ENCODE measurements around the gene MCTP1. TPM values are rescaled to one million over a fixed set of nuclear protein-coding genes. Genes with fewer than 3 reads are reported as not detected.

The MCTP1 gene
- polyA plus RNA-seq, 1 donor from 2014 or later: 1.9 TPM

DNA sequence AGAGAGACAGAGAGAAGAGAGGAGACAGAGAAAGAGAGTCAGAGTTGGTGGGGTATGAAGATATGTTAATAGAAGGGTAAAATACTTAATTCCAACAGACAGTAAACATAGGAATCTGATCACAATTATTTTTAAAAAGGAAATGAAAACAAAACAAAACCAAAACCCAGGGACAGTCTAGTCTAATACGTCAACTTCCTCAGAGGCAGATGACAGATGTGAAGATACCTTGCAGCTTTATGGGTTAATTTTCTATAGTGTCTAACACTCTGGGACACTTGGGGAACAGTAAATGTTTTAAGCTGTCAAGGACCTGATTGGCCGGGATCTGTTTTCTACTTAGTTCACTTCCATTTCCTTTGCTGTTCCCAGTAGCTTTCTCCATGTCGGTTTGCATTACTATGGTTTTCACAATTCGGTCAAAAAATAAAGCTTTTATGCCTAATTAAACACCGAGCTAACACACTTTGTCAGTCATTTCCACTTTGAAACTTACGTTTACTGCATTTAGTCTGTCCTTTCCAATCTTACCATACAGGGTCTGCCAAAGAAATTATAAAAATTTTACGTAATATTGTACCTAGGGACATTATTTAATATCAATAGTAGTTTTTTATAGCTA lies 216.5 kb downstream of the MCTP1 start:
- Histone ChIP-seq H3F3A (ENCODE audit: insufficient read depth, low read length, poor library complexity, severe bottlenecking) (no peaks in the 10 kb centered on the region), H3K27me3 (ENCODE audit: insufficient read depth, low read depth, low read length) (no peaks in the 10 kb centered on the region), H3K9me2 (ENCODE audit: insufficient read depth, low read length) (no peaks in the 10 kb centered on the region), H3K4me2 (ENCODE audit: low read length) (no peak overlapping the region), H3K79me2 (replicated peaks; ENCODE audit: insufficient read depth, low read length) (no peaks in the 10 kb centered on the region), H3K9ac (ENCODE audit: low read length) (no peak overlapping the region), H2AFZ (ENCODE audit: low read depth, low read length) (no peak overlapping the region), H3K36me3 (ENCODE audit: insufficient read depth, low read length) (no peaks in the 10 kb centered on the region), H4K20me1 (ENCODE audit: insufficient read depth) (no peaks in the 10 kb centered on the region), H3K9me3 (ENCODE audit: low read length) (no peaks in the 10 kb centered on the region), H3K27ac (ENCODE audit: low read length) (no peak overlapping the region), H3K4me3 (ENCODE audit: low read length) (no peak overlapping the region)
- TF ChIP-seq TAF1 (IDR thresholded peaks at IDR 0.05; ENCODE audit: low read depth) (no peak), SMC3 (conservative IDR thresholded peaks at IDR 0.05; ENCODE audit: poor library complexity) (no peak), EP300 (conservative IDR thresholded peaks at IDR 0.05; ENCODE audit: poor library complexity, severe bottlenecking) (no peak), EZH2 (IDR thresholded peaks at IDR 0.05; ENCODE audit: borderline replicate concordance, insufficient read depth, low read length, poor library complexity, severe bottlenecking) (no peak), POLR2AphosphoS5 (IDR thresholded peaks at IDR 0.05) (no peak), RAD21 (conservative IDR thresholded peaks at IDR 0.05) (no peak), MXI1 (conservative IDR thresholded peaks at IDR 0.05; ENCODE audit: poor library complexity, severe bottlenecking) (no peak)
- TF ChIP-seq, protein P1, sequence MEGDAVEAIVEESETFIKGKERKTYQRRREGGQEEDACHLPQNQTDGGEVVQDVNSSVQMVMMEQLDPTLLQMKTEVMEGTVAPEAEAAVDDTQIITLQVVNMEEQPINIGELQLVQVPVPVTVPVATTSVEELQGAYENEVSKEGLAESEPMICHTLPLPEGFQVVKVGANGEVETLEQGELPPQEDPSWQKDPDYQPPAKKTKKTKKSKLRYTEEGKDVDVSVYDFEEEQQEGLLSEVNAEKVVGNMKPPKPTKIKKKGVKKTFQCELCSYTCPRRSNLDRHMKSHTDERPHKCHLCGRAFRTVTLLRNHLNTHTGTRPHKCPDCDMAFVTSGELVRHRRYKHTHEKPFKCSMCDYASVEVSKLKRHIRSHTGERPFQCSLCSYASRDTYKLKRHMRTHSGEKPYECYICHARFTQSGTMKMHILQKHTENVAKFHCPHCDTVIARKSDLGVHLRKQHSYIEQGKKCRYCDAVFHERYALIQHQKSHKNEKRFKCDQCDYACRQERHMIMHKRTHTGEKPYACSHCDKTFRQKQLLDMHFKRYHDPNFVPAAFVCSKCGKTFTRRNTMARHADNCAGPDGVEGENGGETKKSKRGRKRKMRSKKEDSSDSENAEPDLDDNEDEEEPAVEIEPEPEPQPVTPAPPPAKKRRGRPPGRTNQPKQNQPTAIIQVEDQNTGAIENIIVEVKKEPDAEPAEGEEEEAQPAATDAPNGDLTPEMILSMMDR (IDR thresholded peaks at IDR 0.05; ENCODE audit: poor library complexity, severe bottlenecking): no peak
- TF ChIP-seq, protein P2, sequence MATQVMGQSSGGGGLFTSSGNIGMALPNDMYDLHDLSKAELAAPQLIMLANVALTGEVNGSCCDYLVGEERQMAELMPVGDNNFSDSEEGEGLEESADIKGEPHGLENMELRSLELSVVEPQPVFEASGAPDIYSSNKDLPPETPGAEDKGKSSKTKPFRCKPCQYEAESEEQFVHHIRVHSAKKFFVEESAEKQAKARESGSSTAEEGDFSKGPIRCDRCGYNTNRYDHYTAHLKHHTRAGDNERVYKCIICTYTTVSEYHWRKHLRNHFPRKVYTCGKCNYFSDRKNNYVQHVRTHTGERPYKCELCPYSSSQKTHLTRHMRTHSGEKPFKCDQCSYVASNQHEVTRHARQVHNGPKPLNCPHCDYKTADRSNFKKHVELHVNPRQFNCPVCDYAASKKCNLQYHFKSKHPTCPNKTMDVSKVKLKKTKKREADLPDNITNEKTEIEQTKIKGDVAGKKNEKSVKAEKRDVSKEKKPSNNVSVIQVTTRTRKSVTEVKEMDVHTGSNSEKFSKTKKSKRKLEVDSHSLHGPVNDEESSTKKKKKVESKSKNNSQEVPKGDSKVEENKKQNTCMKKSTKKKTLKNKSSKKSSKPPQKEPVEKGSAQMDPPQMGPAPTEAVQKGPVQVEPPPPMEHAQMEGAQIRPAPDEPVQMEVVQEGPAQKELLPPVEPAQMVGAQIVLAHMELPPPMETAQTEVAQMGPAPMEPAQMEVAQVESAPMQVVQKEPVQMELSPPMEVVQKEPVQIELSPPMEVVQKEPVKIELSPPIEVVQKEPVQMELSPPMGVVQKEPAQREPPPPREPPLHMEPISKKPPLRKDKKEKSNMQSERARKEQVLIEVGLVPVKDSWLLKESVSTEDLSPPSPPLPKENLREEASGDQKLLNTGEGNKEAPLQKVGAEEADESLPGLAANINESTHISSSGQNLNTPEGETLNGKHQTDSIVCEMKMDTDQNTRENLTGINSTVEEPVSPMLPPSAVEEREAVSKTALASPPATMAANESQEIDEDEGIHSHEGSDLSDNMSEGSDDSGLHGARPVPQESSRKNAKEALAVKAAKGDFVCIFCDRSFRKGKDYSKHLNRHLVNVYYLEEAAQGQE (IDR thresholded peaks at IDR 0.05; ENCODE audit: borderline replicate concordance): no peak

DNA sequence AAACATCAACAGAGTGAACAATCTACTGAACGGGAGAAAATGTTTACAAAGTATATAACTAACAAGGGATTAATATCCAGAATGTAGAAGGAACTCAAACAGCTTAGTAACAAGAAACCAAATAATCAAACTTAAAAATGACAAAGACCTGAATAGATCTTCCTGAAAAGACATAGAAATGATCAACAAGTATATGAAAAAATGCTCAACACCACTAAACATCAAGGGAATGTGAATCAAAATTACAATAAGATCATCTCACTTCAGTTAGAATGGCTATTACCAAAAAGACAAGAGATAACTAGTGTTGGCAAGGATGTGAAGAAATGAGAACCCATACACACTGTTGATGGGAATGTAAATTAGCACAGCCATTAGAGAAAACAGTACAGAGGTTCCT lies 218.8 kb downstream of the MCTP1 start:
- H3K9me3 ChIP-seq (ENCODE audit: low read length): no peaks in the 10 kb centered on the region
- H4K20me1 ChIP-seq (ENCODE audit: insufficient read depth): no peaks in the 10 kb centered on the region
- TF ChIP-seq EZH2 (IDR thresholded peaks at IDR 0.05; ENCODE audit: borderline replicate concordance, insufficient read depth, low read length, poor library complexity, severe bottlenecking) (no peak), TAF1 (IDR thresholded peaks at IDR 0.05; ENCODE audit: low read depth) (no peak), RAD21 (conservative IDR thresholded peaks at IDR 0.05) (no peak), EP300 (conservative IDR thresholded peaks at IDR 0.05; ENCODE audit: poor library complexity, severe bottlenecking) (no peak), MXI1 (conservative IDR thresholded peaks at IDR 0.05; ENCODE audit: poor library complexity, severe bottlenecking) (no peak), POLR2AphosphoS5 (IDR thresholded peaks at IDR 0.05) (no peak), SMC3 (conservative IDR thresholded peaks at IDR 0.05; ENCODE audit: poor library complexity) (no peak)
- TF ChIP-seq, protein P1 (IDR thresholded peaks at IDR 0.05; ENCODE audit: poor library complexity, severe bottlenecking): no peak
- TF ChIP-seq, protein P2 (IDR thresholded peaks at IDR 0.05; ENCODE audit: borderline replicate concordance): no peak
- no peak overlapping the region for H2AFZ ChIP-seq (ENCODE audit: low read depth, low read length)
- H3K27ac ChIP-seq (ENCODE audit: low read length): no peak overlapping the region
- H3K4me2 ChIP-seq (ENCODE audit: low read length): no peak overlapping the region
- no peak overlapping the region for H3K9ac ChIP-seq (ENCODE audit: low read length)
- H3F3A ChIP-seq (ENCODE audit: insufficient read depth, low read length, poor library complexity, severe bottlenecking): no peaks in the 10 kb centered on the region
- H3K36me3 ChIP-seq (ENCODE audit: insufficient read depth, low read length): no peaks in the 10 kb centered on the region
- no peaks in the 10 kb centered on the region for H3K79me2 ChIP-seq (replicated peaks; ENCODE audit: insufficient read depth, low read length)
- H3K27me3 ChIP-seq (ENCODE audit: insufficient read depth, low read depth, low read length): no peaks in the 10 kb centered on the region
- no peak overlapping the region for H3K4me3 ChIP-seq (ENCODE audit: low read length)
- no peaks in the 10 kb centered on the region for H3K9me2 ChIP-seq (ENCODE audit: insufficient read depth, low read length)

All from neural cell (in vitro differentiated cells).